Fibroblast of villous mesenchyme (primary cell): ENCODE data around the gene DENND1B. TPM values are rescaled to one million over a fixed set of nuclear protein-coding genes. Genes with fewer than 3 reads are reported as not detected.
A peak's percentile ranks its signal among the peaks of the same experiment; 100 is the strongest.

Experiments used
- DNase-seq: peaks from one replicate; pipeline ENCODE4 v3.0.0-alpha.2; 2010; ENCODE audit warnings: low read depth
- H3K4me3 ChIP-seq: 2 replicates; pipeline ENCODE4 v1.5.1; 2011; ENCODE audit warnings: low read depth, mild to moderate bottlenecking, low read length
- total RNA-seq: library from RNA; depleted of rRNA; stranded (reverse); fragments of >200 nt; gene quantifications from 2 replicates; pipeline ENCODE4 v1.2.3, GENCODE V29; 2012
- TF ChIP-seq, protein P1 (sequence below): IDR thresholded peaks from 2 replicates; pipeline ENCODE4 v1.5.1; 2012; ENCODE audit warnings: low read depth, mild to moderate bottlenecking, low read length; ENCODE audit not compliant: insufficient read depth

DENND1B gene
- total RNA-seq, result 16.8 and 21.6 TPM in 2 replicates

DNA sequence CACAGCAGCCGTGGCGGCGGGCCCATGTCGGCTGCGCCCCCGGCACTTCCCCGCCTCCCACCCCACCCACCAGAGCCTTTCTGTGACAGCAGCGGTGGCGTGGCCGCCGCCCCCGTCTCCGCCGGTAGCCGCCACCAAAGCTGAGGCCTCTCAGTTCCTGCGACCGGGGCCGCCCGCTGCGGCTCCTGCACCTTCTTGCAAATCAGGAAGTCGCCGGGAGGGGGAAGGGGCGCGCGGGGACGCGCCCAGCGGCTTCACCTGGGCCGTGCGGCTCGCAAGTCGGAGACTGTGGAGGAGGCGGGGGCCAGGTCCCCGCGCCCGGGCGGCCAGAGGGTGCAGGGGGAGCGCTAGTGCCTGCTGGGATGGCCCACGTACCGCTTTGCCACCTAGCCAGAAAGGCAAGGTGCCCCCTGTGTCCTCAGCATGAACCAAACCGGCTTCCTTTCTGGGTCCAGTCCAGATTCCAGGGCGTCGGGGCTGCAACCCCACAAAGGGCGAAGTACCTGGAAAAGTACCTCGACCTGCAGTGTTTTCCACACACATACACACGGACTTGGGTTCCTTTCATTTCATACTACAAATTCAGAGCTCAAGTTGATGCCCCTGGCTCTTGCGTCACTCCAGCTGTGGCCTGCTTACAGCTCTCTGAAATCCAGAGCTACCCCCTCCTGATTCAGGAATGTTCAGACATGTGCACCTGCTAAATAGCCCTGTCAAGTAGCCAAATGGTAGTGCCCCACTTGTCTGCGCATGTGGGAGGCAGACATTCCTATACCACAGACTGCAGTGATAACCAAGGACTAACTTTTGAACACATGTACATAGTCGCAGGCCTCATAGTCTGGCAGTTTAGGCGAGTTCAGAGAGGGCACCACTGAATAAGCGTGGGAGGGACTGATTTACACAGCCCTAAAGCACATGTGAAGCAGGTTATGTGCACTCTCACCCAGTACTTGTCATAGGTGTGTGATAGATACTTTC, at the start of gene DENND1B:
TSS of gene DENND1B (minus strand) at position 199 of the 981 bp plus-strand sequence. CDS start 325 bp downstream, outside the sequence.
- DNase-seq, result peak; percentile 46
- H3K4me3 ChIP-seq, result peak within 1 kb of the TSS; percentile 68

GRCh38 chr1:197814306-197814705, 39.0 kb upstream of the DENND1B start:
- H3K4me3 ChIP-seq, result no peak overlapping the region
- no peak for DNase-seq
- TF ChIP-seq, protein P1, sequence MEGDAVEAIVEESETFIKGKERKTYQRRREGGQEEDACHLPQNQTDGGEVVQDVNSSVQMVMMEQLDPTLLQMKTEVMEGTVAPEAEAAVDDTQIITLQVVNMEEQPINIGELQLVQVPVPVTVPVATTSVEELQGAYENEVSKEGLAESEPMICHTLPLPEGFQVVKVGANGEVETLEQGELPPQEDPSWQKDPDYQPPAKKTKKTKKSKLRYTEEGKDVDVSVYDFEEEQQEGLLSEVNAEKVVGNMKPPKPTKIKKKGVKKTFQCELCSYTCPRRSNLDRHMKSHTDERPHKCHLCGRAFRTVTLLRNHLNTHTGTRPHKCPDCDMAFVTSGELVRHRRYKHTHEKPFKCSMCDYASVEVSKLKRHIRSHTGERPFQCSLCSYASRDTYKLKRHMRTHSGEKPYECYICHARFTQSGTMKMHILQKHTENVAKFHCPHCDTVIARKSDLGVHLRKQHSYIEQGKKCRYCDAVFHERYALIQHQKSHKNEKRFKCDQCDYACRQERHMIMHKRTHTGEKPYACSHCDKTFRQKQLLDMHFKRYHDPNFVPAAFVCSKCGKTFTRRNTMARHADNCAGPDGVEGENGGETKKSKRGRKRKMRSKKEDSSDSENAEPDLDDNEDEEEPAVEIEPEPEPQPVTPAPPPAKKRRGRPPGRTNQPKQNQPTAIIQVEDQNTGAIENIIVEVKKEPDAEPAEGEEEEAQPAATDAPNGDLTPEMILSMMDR, result no peak

More for the DNA sequence above, at the start of gene DENND1B:
- TF ChIP-seq, protein P1, result peak; percentile 11

GRCh38 chr1:197813741-197814140, 38.5 kb upstream of the DENND1B start:
- TF ChIP-seq, protein P1, result no peak
- DNase-seq, result no peak
- H3K4me3 ChIP-seq, result no peak overlapping the region

GRCh38 chr1:197811769-197812168, 36.5 kb upstream of the DENND1B start:
- DNase-seq, result no peak
- H3K4me3 ChIP-seq, result no peak overlapping the region
- TF ChIP-seq, protein P1, result no peak

GRCh38 chr1:197810812-197811211, 35.5 kb upstream of the DENND1B start:
- H3K4me3 ChIP-seq, result no peak overlapping the region
- DNase-seq, result no peak
- TF ChIP-seq, protein P1, result no peak

DNA sequence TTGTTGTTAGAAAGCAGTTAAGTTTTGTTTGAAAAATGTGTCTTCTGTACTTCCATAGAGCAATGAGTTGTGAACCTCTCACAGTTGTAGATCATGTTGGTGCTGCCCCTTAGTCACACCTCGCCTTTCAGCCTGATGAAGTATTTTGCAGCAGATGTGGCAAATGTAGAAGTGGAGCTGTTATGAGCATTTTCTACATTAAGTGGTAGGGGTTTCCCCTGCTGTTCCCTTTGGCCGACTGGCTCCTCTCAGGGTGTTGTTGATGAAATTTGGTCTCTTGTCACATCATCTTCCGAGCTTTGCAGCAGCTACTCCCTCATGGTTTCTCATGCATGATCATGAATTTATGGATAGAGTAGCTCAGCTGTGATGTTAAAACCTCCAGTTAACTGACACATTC, 33.6 kb upstream of the DENND1B start:
- no peak for DNase-seq
- H3K4me3 ChIP-seq, result no peak overlapping the region
- TF ChIP-seq, protein P1, result no peak
